ENCODE measurements around the gene ADAM10.

- TF ChIP-seq CTCF (conservative IDR thresholded peaks at IDR 0.05) (no peak), EZH2 (IDR thresholded peaks at IDR 0.05; ENCODE audit: low read depth) (no peak)
Measured at GRCh38 chr15:58575045-58575786, 174.3 kb downstream of the ADAM10 start.

Data from PC-9 (cell line).